Glutamatergic neuron (in vitro differentiated cells): ENCODE measurements around the gene DNAJC21. TPM values are rescaled to one million over a fixed set of nuclear protein-coding genes. Genes with fewer than 3 reads are reported as not detected.

ENCODE experiments used
- DNase-seq: peaks from one replicate; pipeline ENCODE4 v3.0.0; 2022
- H3K27ac Mint-ChIP-seq: one replicate; pipeline ENCODE4 v1.8.0; 2020; ENCODE audit warnings: mild to moderate bottlenecking, mixed read lengths, inconsistent platforms; ENCODE audit not compliant: unreplicated experiment
- H3K27me3 Mint-ChIP-seq: one replicate; pipeline ENCODE4 v1.8.0; 2020; ENCODE audit warnings: mild to moderate bottlenecking, moderate library complexity, mixed read lengths, inconsistent platforms; ENCODE audit not compliant: unreplicated experiment
- H3K36me3 Mint-ChIP-seq: one replicate; pipeline ENCODE4 v1.8.0; 2020; ENCODE audit warnings: mild to moderate bottlenecking, mixed read lengths, inconsistent platforms; ENCODE audit not compliant: unreplicated experiment
- H3K4me1 Mint-ChIP-seq: one replicate; pipeline ENCODE4 v1.8.0; 2020; ENCODE audit warnings: mild to moderate bottlenecking, low read depth, mixed read lengths, inconsistent platforms; ENCODE audit not compliant: unreplicated experiment
- H3K4me3 Mint-ChIP-seq: one replicate; pipeline ENCODE4 v1.8.0; 2020; ENCODE audit warnings: mild to moderate bottlenecking, mixed read lengths, inconsistent platforms; ENCODE audit not compliant: unreplicated experiment
- H3K9me3 Mint-ChIP-seq: one replicate; pipeline ENCODE4 v1.8.0; 2020; ENCODE audit warnings: mild to moderate bottlenecking, moderate library complexity, mixed read lengths, inconsistent platforms; ENCODE audit not compliant: unreplicated experiment
- total RNA-seq: library from RNA; stranded (reverse); fragmentation: NEBNext Ultra II Directional; extraction: Animal tissue kit (Norgen Biotek cat#: 25700); gene quantifications from one replicate; pipeline ENCODE4 v1.2.1, GENCODE V29; 2021; ENCODE audit not compliant: unreplicated experiment
- TF ChIP-seq, protein P1 (sequence below): fragments of 200-600 bp; sonication (generic); IDR thresholded peaks from one replicate; pipeline ENCODE4 v1.5.0; 2021; ENCODE audit not compliant: partially characterized antibody, unreplicated experiment

DNAJC21 gene
- total RNA-seq, 1 donor from 2014 or later: 28.6 TPM

DNA sequence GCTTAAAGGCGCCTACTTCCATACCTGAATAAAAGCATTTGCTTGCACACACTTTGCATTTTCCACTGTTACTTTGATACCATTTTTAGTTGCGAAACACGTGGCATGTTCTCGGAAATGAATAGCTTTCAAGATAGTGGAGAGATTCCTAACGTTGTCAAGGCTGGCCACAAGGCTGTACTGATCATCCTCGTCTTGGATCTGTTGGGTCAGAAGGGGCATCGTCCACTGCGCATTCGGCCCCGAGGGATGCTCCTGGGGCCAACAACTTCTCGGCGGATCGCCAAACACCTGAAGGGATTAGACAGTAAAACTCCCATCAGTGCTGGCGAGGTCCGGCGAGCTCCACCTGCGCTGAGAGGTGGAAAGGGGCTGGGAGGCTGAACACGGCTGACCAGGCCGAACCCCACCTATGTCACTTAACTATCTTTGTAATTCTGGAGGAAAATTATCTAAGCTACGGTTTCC lies 14.7 kb upstream of the DNAJC21 start:
- peak; percentile 24 for DNase-seq
- H3K4me3 Mint-ChIP-seq: no peak overlapping the region
- H3K27me3 Mint-ChIP-seq: no peaks in the 10 kb centered on the region
- H3K36me3 Mint-ChIP-seq: no peaks in the 10 kb centered on the region
- H3K9me3 Mint-ChIP-seq: no peaks in the 10 kb centered on the region
- no peak overlapping the region for H3K27ac Mint-ChIP-seq
- TF ChIP-seq, protein P1, sequence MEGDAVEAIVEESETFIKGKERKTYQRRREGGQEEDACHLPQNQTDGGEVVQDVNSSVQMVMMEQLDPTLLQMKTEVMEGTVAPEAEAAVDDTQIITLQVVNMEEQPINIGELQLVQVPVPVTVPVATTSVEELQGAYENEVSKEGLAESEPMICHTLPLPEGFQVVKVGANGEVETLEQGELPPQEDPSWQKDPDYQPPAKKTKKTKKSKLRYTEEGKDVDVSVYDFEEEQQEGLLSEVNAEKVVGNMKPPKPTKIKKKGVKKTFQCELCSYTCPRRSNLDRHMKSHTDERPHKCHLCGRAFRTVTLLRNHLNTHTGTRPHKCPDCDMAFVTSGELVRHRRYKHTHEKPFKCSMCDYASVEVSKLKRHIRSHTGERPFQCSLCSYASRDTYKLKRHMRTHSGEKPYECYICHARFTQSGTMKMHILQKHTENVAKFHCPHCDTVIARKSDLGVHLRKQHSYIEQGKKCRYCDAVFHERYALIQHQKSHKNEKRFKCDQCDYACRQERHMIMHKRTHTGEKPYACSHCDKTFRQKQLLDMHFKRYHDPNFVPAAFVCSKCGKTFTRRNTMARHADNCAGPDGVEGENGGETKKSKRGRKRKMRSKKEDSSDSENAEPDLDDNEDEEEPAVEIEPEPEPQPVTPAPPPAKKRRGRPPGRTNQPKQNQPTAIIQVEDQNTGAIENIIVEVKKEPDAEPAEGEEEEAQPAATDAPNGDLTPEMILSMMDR: no peak
- peaks cover 9% of the 10 kb centered on the region for H3K4me1 Mint-ChIP-seq

DNA sequence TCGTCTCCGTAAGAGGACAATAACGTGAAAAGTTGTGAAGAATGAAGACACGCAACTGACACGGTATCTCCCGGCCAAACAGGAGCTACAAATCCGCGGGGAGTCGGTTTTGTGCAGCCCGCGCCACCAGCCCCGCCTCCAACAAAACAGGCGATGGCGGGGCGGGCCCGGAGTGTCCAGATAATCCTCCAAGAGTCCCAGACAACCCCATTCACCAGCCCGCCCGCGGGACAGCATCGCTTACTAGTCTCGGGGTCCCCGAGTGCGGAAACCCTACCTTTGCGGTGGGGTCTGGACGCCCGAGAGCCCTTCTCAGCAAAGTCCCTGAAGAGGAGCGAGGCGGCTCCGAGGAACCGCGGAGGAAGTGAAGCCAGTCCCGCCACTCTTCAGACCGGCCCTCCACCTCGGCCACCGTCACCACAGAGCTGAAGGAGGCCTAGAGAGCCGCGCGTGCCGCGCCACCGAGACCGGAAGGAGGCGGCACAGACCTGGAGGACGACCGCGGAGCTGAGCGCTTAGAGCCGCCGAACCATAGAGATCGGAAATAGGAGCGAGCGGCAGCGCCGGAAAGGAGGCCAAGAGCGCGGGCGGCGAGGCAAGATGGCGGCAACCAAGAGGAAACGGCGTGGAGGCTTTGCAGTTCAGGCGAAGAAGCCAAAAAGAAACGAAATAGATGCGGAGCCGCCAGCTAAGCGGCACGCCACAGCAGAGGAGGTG lies 14.1 kb upstream of the DNAJC21 start, which contains the start of the genes BRIX1 and RAD1:
BRIX1 (plus strand) TSS at position 573 of the 717 bp plus-strand sequence; CDS start at position 601, 28 bp downstream.
RAD1 (minus strand) TSS at position 366 of the 717 bp plus-strand sequence. CDS start 612 bp downstream, outside the sequence.
- TF ChIP-seq, protein P1: no peak
- Mint-ChIP-seq H3K27ac (no peak within 1 kb of the TSS), H3K27me3 (no peaks in the 10 kb centered on the region), H3K9me3 (no peaks in the 10 kb centered on the region), H3K36me3 (no peaks in the 10 kb centered on the region), H3K4me1 (peaks cover 9% of the 10 kb centered on the region), H3K4me3 (no peak within 1 kb of the TSS)
- peak; percentile 96 for DNase-seq

DNA sequence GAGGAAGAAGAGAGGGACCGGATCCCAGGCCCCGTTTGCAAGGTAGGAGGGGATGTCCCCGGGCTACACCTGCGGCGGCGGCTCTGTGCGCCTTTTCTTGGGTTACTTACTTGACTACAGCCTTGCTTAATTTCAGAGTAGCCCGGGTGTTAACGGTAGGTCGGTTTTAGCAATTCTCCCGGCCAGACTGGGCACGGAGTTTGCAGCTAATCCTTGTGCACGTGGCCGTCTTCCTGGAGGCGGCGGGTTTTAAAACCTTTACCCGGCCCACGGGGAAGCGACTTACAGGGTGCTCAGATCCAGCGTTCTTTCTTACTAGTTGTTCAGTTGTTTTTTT lies 13.5 kb upstream of the DNAJC21 start:
- Mint-ChIP-seq H3K27me3 (no peaks in the 10 kb centered on the region), H3K4me3 (no peak overlapping the region), H3K9me3 (no peaks in the 10 kb centered on the region), H3K36me3 (no peaks in the 10 kb centered on the region), H3K4me1 (peaks cover 9% of the 10 kb centered on the region), H3K27ac (no peak overlapping the region)
- TF ChIP-seq, protein P1: no peak
- no peak for DNase-seq

DNA sequence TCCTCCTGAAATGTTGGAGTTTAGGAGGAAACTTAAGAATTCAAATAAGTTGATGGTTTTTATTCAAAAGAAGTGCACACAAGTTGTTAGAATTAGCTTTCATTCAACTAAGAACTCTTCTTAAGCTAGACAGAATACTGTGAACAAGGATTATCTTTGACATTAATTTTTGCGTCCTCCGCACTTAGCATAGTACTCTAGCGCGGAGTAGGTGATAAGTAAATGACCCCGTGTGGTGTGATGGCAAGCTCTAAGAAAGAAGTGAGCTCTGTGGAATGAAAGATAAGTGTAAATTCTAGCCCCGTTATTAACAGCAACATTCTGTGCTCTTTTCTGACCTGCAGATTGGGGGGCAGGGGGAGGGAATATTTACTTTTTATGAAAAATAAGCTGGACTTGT lies 12.8 kb upstream of the DNAJC21 start:
- no peaks in the 10 kb centered on the region for H3K36me3 Mint-ChIP-seq
- H3K27me3 Mint-ChIP-seq: no peaks in the 10 kb centered on the region
- H3K4me1 Mint-ChIP-seq: peaks cover 9% of the 10 kb centered on the region
- no peak overlapping the region for H3K4me3 Mint-ChIP-seq
- no peaks in the 10 kb centered on the region for H3K9me3 Mint-ChIP-seq
- no peak overlapping the region for H3K27ac Mint-ChIP-seq
- no peak for DNase-seq
- TF ChIP-seq, protein P1: no peak

DNA sequence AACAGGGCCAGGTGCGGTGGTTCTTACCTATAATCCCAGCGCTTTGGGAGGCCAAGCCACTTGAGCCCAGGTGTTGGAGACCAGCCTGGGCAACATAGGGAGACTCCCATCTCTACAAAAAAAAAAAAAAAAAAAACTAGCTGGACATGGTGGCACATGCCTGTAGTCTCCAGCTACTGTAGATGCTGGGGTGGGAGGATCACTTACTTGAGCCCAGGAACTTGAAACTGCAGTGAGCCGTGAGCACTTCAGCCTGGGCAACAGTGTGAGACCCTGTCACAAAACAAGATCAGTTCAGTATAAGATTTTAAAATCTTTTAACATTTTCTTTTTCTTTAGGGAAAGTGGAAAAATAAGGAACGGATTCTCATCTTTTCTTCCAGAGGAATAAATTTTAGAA lies 11.3 kb upstream of the DNAJC21 start:
- no peak for DNase-seq
- Mint-ChIP-seq H3K36me3 (no peaks in the 10 kb centered on the region), H3K27me3 (no peaks in the 10 kb centered on the region), H3K9me3 (no peaks in the 10 kb centered on the region), H3K27ac (no peak overlapping the region), H3K4me1 (peaks cover 9% of the 10 kb centered on the region), H3K4me3 (no peak overlapping the region)
- TF ChIP-seq, protein P1: no peak
